ENCODE results near the gene KLHL7.
A peak's percentile ranks its signal among the peaks of the same experiment; 100 is the strongest.
"Not testable (repeated sequence)": the region's sequence is repeated elsewhere in the genome, so short reads cannot be mapped to it uniquely, and the experiment has no call there.

Gene KLHL7

GRCh38 chr7:23106823-23107663 is 1.5 kb downstream of the KLHL7 start:
- DNase-seq = peak; percentile 11
- in situ Hi-C loops (cut with MboI; ENCODE audit: low pct_unique_long_range_greater_than_20kb, low sequenced_read_pairs) = no loop called here

GRCh38 chr7:23107781-23108180 is 2.2 kb downstream of the KLHL7 start:
- in situ Hi-C loops (cut with MboI; ENCODE audit: low pct_unique_long_range_greater_than_20kb, low sequenced_read_pairs) = no loop called here
- DNase-seq = no peak

- DNase-seq = no peak
- in situ Hi-C loops (cut with MboI; ENCODE audit: low pct_unique_long_range_greater_than_20kb, low sequenced_read_pairs) = no loop called here
These were observed 3.4 kb downstream of the KLHL7 start for GRCh38 chr7:23108995-23109394.

GRCh38 chr7:23109470-23109869 is 3.9 kb downstream of the KLHL7 start:
- in situ Hi-C loops (cut with MboI; ENCODE audit: low pct_unique_long_range_greater_than_20kb, low sequenced_read_pairs) = no loop called here
- DNase-seq = no peak

- DNase-seq = no peak
- in situ Hi-C loops (cut with MboI; ENCODE audit: low pct_unique_long_range_greater_than_20kb, low sequenced_read_pairs) = no loop called here
These were observed 9.3 kb downstream of the KLHL7 start for GRCh38 chr7:23114896-23115295.

- no peak for DNase-seq
- in situ Hi-C loops (cut with MboI; ENCODE audit: low pct_unique_long_range_greater_than_20kb, low sequenced_read_pairs) = no loop called here
These were observed 10.4 kb downstream of the KLHL7 start for GRCh38 chr7:23115991-23116390.

GRCh38 chr7:23117841-23118240 is 12.3 kb downstream of the KLHL7 start:
- in situ Hi-C loops (cut with MboI; ENCODE audit: low pct_unique_long_range_greater_than_20kb, low sequenced_read_pairs) = no loop called here
- no peak for DNase-seq

- in situ Hi-C loops (cut with MboI; ENCODE audit: low pct_unique_long_range_greater_than_20kb, low sequenced_read_pairs) = no loop called here
- no peak for DNase-seq
These were observed 14.5 kb downstream of the KLHL7 start for GRCh38 chr7:23120106-23120505.

GRCh38 chr7:23121165-23121564 is 15.6 kb downstream of the KLHL7 start:
- no peak for DNase-seq
- in situ Hi-C loops (cut with MboI; ENCODE audit: low pct_unique_long_range_greater_than_20kb, low sequenced_read_pairs) = no loop called here

GRCh38 chr7:23123007-23123406 is 17.4 kb downstream of the KLHL7 start:
- no peak for DNase-seq
- in situ Hi-C loops (cut with MboI; ENCODE audit: low pct_unique_long_range_greater_than_20kb, low sequenced_read_pairs) = no loop called here

- DNase-seq = no peak
- in situ Hi-C loops (cut with MboI; ENCODE audit: low pct_unique_long_range_greater_than_20kb, low sequenced_read_pairs) = no loop called here
These were observed 17.9 kb downstream of the KLHL7 start for GRCh38 chr7:23123465-23123864.

- in situ Hi-C loops (cut with MboI; ENCODE audit: low pct_unique_long_range_greater_than_20kb, low sequenced_read_pairs) = no loop called here
- DNase-seq = no peak
These were observed 23.5 kb downstream of the KLHL7 start for GRCh38 chr7:23129036-23129435.

- DNase-seq; in situ Hi-C loops (cut with MboI; ENCODE audit: low pct_unique_long_range_greater_than_20kb, low sequenced_read_pairs): not testable (repeated sequence)
These were observed 26.2 kb downstream of the KLHL7 start for GRCh38 chr7:23131799-23132198.

- in situ Hi-C loops (cut with MboI; ENCODE audit: low pct_unique_long_range_greater_than_20kb, low sequenced_read_pairs) = no loop called here
- no peak for DNase-seq
These were observed 28.2 kb downstream of the KLHL7 start for GRCh38 chr7:23133797-23134196.

- in situ Hi-C loops (cut with MboI; ENCODE audit: low pct_unique_long_range_greater_than_20kb, low sequenced_read_pairs) = no loop called here
- DNase-seq = no peak
These were observed 30.2 kb downstream of the KLHL7 start for GRCh38 chr7:23135755-23136154.

GRCh38 chr7:23136216-23136615 is 30.6 kb downstream of the KLHL7 start:
- DNase-seq = no peak
- in situ Hi-C loops (cut with MboI; ENCODE audit: low pct_unique_long_range_greater_than_20kb, low sequenced_read_pairs) = no loop called here

- in situ Hi-C loops (cut with MboI; ENCODE audit: low pct_unique_long_range_greater_than_20kb, low sequenced_read_pairs) = no loop called here
- no peak for DNase-seq
These were observed 52.1 kb downstream of the KLHL7 start for GRCh38 chr7:23157679-23158078.

- DNase-seq = no peak
- in situ Hi-C loops (cut with MboI; ENCODE audit: low pct_unique_long_range_greater_than_20kb, low sequenced_read_pairs) = no loop called here
These were observed 53.0 kb downstream of the KLHL7 start for GRCh38 chr7:23158546-23158945.

- in situ Hi-C loops (cut with MboI; ENCODE audit: low pct_unique_long_range_greater_than_20kb, low sequenced_read_pairs) = no loop called here
- no peak for DNase-seq
These were observed 55.9 kb downstream of the KLHL7 start for GRCh38 chr7:23161482-23161881.

GRCh38 chr7:23164846-23165245 is 59.3 kb downstream of the KLHL7 start:
- no peak for DNase-seq
- in situ Hi-C loops (cut with MboI; ENCODE audit: low pct_unique_long_range_greater_than_20kb, low sequenced_read_pairs) = no loop called here

GRCh38 chr7:23165316-23165715 is 59.7 kb downstream of the KLHL7 start:
- DNase-seq = no peak
- in situ Hi-C loops (cut with MboI; ENCODE audit: low pct_unique_long_range_greater_than_20kb, low sequenced_read_pairs) = no loop called here
